GM12891 (cell line): Measurements from ENCODE around the gene SORCS2.
A peak's percentile ranks its signal among the peaks of the same experiment; 100 is the strongest.

Experiments
- DNase-seq: peaks from one replicate; pipeline ENCODE4 v3.0.0; 2011; ENCODE audit warnings: low spot score; ENCODE audit not compliant: insufficient read length
- FAIRE-seq: peaks from 2 replicates; lab custom pipeline; 2011; peaks lifted over from hg19 to GRCh38; lab: Jason Lieb, UNC
- PAX5 ChIP-seq: IDR thresholded peaks from 2 replicates; pipeline ENCODE4 v1.6.1; 2011; ENCODE audit warnings: low read length, moderate library complexity, mild to moderate bottlenecking; ENCODE audit not compliant: insufficient read depth, severe bottlenecking
- POLR2A ChIP-seq: IDR thresholded peaks from 2 replicates; pipeline ENCODE4 v1.6.1; 2011; ENCODE audit warnings: low read depth, low read length, control low read depth
- POLR2AphosphoS5 ChIP-seq: IDR thresholded peaks from 2 replicates; pipeline ENCODE4 v1.6.1; 2011; ENCODE audit warnings: low read depth, low read length, control low read depth
- POU2F2 ChIP-seq: IDR thresholded peaks from 2 replicates; pipeline ENCODE4 v1.6.1; 2011; ENCODE audit warnings: low read depth, mild to moderate bottlenecking, control low read depth, low read length, moderate library complexity
- SPI1 ChIP-seq: IDR thresholded peaks from 2 replicates; pipeline ENCODE4 v1.6.1; 2011; ENCODE audit warnings: low read depth, low read length, control low read depth
- TAF1 ChIP-seq: IDR thresholded peaks from 2 replicates; pipeline ENCODE4 v1.6.1; 2011; ENCODE audit warnings: low read depth, low read length, control low read depth

The SORCS2 gene

DNA sequence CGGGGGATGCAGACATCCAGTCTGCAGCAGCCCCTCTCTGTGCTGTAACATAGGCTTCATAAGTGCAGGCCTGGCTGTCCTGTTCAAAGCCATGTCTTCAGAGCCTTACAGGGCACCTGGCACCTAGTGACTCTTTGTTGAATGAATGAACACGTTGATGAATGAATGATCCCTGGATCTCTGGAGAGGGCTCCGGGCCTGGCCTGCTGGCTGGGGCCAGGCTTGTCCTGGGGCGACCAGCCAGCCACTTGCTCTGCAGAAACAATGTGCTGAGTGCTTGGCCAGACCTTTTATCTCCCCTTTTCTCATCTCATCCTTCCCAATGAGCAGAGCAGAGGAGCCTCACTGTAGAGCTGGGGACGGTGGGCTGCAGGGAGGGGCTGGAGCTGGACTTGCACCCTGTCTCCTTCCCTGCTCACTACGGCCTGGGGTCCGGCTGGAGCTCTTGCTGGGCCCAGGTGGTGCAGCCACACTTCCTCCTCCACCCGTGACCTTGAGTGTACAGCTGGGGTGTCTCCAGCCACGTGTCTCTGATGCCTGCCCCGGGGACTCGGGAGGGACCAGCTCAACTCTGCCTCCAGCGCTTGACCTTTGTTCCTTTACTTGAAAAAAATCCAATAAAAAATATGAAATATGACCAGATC is 164.5 kb downstream of the SORCS2 start:
- no peak for TF ChIP-seq POLR2AphosphoS5
- TF ChIP-seq PAX5 = no peak
- no peak for TF ChIP-seq TAF1
- no peak for TF ChIP-seq POU2F2
- TF ChIP-seq POLR2A = no peak
- TF ChIP-seq SPI1 = no peak
- no peak for FAIRE-seq

DNA sequence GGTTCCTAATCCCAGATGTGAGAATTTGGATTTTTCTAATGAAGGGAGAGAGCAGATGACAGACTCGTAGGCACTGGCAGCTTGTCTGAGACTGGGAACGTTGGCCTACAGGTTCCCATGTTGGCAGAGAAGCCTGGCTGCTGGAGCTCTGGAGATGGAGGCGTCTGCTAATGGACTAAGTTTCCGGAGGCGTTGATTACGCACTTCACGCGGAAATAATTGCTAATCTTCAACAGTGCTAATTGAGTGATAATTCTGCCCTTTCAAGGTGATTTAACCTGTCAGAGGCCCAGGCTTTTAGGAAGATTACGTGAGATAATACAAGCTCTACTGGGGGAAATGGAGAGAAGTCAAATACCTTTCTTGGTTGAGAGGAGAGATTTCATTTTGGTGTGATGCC is 165.0 kb downstream of the SORCS2 start:
- TF ChIP-seq POLR2AphosphoS5 = no peak
- no peak for TF ChIP-seq TAF1
- TF ChIP-seq PAX5 = no peak
- no peak for TF ChIP-seq SPI1
- no peak for TF ChIP-seq POU2F2
- no peak for TF ChIP-seq POLR2A
- DNase-seq (no peak), FAIRE-seq (no peak)

More for the DNA sequence above, 164.5 kb downstream of the SORCS2 start:
- no peak for DNase-seq

- TF ChIP-seq POU2F2 = no peak
- no peak for TF ChIP-seq SPI1
- no peak for TF ChIP-seq PAX5
- DNase-seq (no peak), FAIRE-seq (no peak)
Measured at GRCh38 chr4:7358100-7358735, 165.9 kb downstream of the SORCS2 start.

DNA sequence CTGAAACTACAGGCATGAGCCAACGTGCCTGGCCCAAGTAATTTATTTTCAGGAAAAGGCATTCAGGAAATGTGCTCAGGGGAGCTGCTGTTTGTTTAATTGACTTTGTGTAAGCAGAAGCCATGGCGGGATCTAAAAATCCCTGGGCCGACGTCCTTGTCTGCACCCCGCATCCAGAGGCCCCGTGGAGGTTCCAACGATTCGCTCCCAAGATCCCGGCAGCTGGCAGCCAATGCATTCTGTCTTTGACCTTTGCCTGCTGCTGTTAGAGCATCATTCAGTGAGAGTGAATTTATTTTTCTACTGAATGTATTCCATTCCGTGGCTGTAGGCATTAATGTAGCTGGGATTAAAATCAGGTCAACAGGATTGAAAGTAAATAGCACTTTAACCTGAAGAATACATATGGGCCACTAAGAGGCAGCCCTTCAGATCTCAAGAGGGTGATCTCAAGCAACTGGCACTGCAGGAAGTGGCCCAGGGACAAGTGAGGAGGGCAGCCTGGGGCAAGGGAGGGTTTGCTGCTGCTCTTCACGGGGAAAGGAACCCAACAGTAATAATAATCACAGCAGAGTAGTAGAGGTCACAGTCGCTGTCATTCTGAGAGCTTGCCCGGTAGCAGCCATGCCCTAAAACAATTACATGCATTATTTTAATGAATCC is 167.2 kb downstream of the SORCS2 start:
- TF ChIP-seq SPI1 = no peak
- no peak for TF ChIP-seq TAF1
- no peak for TF ChIP-seq POU2F2
- no peak for TF ChIP-seq POLR2A
- TF ChIP-seq PAX5 = no peak
- DNase-seq (no peak), FAIRE-seq (no peak)

DNA sequence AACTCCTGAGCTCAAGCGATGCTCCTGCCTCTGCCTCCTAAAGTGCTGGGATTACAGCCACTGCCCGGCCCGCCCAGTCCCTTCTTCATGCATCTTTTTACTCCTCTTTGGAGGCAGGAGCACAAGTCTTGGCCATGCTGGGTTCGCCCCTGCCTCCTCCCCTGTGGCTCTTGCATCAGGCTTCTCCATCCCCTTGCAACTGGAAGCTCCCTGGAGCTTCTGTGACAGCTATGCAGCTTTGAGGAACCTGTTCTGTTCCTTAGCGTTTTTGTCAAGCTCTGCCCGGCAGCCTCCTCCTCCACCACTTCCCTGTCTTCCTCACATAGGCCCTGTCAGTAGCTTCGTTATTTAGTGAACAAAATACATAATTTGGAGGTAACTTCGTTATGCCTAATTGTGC is 168.5 kb downstream of the SORCS2 start:
- DNase-seq = no peak
- FAIRE-seq = no peak
- TF ChIP-seq POLR2A = no peak
- no peak for TF ChIP-seq POU2F2
- no peak for TF ChIP-seq TAF1
- no peak for TF ChIP-seq SPI1

- TF ChIP-seq SPI1 (no peak), PAX5 (no peak), TAF1 (no peak), POU2F2 (no peak), POLR2AphosphoS5 (no peak), POLR2A (no peak)
- FAIRE-seq = no peak
- DNase-seq = no peak
Measured at GRCh38 chr4:7361280-7361895, 169.1 kb downstream of the SORCS2 start.

GRCh38 chr4:7362341-7362740 is 170.0 kb downstream of the SORCS2 start:
- FAIRE-seq (no peak), DNase-seq (no peak)
- no peak for TF ChIP-seq PAX5
- no peak for TF ChIP-seq SPI1
- TF ChIP-seq POLR2AphosphoS5 = no peak
- no peak for TF ChIP-seq POLR2A
- TF ChIP-seq TAF1 = no peak
- no peak for TF ChIP-seq POU2F2

GRCh38 chr4:7362862-7363430 is 170.6 kb downstream of the SORCS2 start:
- DNase-seq = no peak
- TF ChIP-seq POLR2A (no peak), PAX5 (no peak), SPI1 (no peak), POLR2AphosphoS5 (no peak), POU2F2 (no peak), TAF1 (no peak)
- FAIRE-seq = peak; percentile 67

- FAIRE-seq (no peak), DNase-seq (no peak)
- TF ChIP-seq POU2F2 = no peak
- no peak for TF ChIP-seq POLR2AphosphoS5
- TF ChIP-seq PAX5 = no peak
- TF ChIP-seq SPI1 = no peak
- no peak for TF ChIP-seq POLR2A
- TF ChIP-seq TAF1 = no peak
Measured at GRCh38 chr4:7364979-7365378, 172.6 kb downstream of the SORCS2 start.
